Cardiac fibroblast (primary cell): ENCODE measurements around the gene PITX3.
A peak's percentile ranks its signal among the peaks of the same experiment; 100 is the strongest.

Source experiments
- DNase-seq, 2 donors: peaks; one replicate each; pipeline versions ENCODE4 v3.0.0 to v3.0.0-alpha.2; 2010; ENCODE audit warnings: low read depth in 2 of 2
- H3K4me3 ChIP-seq, 2 donors: replicated peaks in 1 of 2; 1 replicate in 1 of 2; 2 replicates in 1 of 2; pipeline ENCODE4 v1.5.1; 2011; ENCODE audit warnings: low read depth in 2 of 2, low read length in 2 of 2, mild to moderate bottlenecking in 2 of 2, moderate library complexity in 1 of 2
- TF ChIP-seq, protein P1 (sequence below): IDR thresholded peaks from one replicate; pipeline ENCODE4 v1.5.1; 2011; ENCODE audit warnings: low read depth, mild to moderate bottlenecking, low read length, inconsistent platforms

The PITX3 gene

DNA sequence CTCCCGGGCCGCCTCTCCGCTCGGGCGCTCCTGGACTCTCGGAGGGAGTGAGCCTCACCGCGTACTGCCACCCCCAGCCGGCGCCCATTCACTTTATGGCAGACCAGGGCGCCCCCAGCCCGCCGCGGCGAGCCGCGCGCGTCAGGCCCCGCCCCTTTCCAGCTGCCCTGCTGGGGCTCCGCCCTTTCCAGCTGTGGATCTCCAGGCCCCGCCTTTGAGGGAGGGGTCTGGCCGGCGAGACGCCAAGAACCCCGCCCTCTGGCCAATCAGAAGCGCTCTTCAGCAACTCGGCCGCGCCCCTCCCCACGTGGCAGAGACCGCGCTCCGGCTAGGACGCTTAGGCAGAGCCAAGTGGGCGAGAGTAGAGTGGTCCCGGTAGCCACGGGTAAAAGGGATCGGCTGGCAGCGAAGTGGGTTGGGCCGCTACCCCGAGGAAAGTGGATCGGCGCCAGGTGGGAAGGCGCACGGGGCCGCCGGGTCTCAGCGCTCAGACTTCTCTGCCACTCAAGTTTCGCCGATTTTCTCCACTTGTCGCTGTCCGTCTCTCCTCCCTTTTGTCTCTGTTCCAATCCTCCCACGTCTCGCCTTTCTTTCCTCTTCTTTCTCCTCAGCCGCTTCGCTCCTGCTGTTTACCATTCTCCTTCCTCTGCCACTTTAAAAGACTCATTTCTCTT is at the start of gene PITX3:
Gene PITX3 (minus strand): TSS at position 69 of the 674 bp plus-strand sequence. CDS start 9,432 bp downstream, outside the sequence.
- H3K4me3 ChIP-seq = peak within 1 kb of the TSS; percentile 73 to 74
- peak; percentile 92 to 95 for DNase-seq
- TF ChIP-seq, protein P1, sequence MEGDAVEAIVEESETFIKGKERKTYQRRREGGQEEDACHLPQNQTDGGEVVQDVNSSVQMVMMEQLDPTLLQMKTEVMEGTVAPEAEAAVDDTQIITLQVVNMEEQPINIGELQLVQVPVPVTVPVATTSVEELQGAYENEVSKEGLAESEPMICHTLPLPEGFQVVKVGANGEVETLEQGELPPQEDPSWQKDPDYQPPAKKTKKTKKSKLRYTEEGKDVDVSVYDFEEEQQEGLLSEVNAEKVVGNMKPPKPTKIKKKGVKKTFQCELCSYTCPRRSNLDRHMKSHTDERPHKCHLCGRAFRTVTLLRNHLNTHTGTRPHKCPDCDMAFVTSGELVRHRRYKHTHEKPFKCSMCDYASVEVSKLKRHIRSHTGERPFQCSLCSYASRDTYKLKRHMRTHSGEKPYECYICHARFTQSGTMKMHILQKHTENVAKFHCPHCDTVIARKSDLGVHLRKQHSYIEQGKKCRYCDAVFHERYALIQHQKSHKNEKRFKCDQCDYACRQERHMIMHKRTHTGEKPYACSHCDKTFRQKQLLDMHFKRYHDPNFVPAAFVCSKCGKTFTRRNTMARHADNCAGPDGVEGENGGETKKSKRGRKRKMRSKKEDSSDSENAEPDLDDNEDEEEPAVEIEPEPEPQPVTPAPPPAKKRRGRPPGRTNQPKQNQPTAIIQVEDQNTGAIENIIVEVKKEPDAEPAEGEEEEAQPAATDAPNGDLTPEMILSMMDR = no peak

DNA sequence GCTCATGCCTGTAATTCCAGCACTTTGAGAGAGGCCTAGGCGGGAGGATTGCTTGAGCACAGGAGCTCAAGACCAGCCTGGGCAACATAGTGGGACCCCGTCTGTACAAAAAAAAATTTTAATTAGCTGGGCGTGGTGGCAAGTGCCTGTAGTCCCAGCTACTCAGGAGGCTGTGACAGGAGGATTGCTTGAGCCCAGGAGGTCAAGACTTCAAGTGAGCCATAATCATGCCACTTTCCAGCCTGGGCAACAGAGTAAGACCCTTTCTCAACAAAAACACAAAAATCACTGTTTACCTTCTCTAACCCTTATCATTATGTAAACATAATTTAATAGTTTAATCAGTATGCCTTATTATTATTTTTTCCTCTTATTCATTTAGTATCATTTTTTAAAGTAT is 48.5 kb upstream of the PITX3 start:
- TF ChIP-seq, protein P1 = no peak
- DNase-seq = no peak
- no peak overlapping the region for H3K4me3 ChIP-seq

DNA sequence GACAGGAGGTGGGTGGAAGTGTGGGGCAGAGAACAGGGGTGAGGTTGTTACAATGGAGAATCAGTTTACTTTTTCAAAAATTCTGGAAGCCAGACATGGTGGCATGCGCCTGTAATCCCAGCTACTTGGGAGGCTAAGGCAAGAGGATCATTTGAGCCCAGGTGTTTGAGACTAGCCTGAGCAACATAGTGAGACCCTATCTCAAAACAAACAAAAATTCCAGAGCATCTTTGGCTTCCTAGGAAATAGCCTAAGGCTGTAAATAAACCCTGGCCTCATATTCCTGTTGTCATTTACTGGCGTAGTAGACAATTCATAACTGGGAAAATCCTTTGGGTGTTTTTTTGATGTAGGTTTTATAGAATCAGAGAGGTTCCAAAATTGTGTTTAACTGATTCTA is 48.0 kb upstream of the PITX3 start:
- DNase-seq = no peak
- TF ChIP-seq, protein P1 = no peak

GRCh38 chr10:102287991-102288390 is 46.7 kb upstream of the PITX3 start:
- TF ChIP-seq, protein P1 = no peak
- DNase-seq = no peak
- no peak overlapping the region for H3K4me3 ChIP-seq

More for the DNA sequence above, 48.0 kb upstream of the PITX3 start:
- H3K4me3 ChIP-seq = no peak overlapping the region

GRCh38 chr10:102287538-102287937 is 46.2 kb upstream of the PITX3 start:
- TF ChIP-seq, protein P1 = no peak
- DNase-seq = peak in 1 of 2 donors; percentile 43
- no peak overlapping the region for H3K4me3 ChIP-seq

GRCh38 chr10:102286216-102286615 is 44.9 kb upstream of the PITX3 start:
- H3K4me3 ChIP-seq = no peak overlapping the region
- TF ChIP-seq, protein P1 = no peak
- DNase-seq = no peak

- TF ChIP-seq, protein P1 = no peak
- DNase-seq = no peak
- H3K4me3 ChIP-seq = no peak overlapping the region
Observed at GRCh38 chr10:102285133-102285532, 43.8 kb upstream of the PITX3 start.
